GM23338 (cell line): ENCODE data around the gene GFOD1. TPM values are rescaled to one million over a fixed set of nuclear protein-coding genes. Genes with fewer than 3 reads are reported as not detected.

Experiments used
- ATAC-seq: fragments of 200-7000 bp; cut with Tn5 transposase; 3 replicates; pipeline ENCODE4 v1.9.1; 2020
- DNase-seq: peaks from one replicate; pipeline ENCODE4 v3.0.0-alpha.2; 2015; ENCODE audit warnings: low spot score
- H2AFZ ChIP-seq: fragments of 200-600 bp; sonication (generic); 2 replicates; pipeline ENCODE4 v1.8.0; 2016; ENCODE audit warnings: antibody characterized with exemption, mild to moderate bottlenecking, moderate library complexity
- H3F3A ChIP-seq: fragments of 200-600 bp; sonication (generic); replicated peaks from 2 replicates; pipeline ENCODE4 v1.8.0; 2017; ENCODE audit warnings: antibody characterized with exemption, mixed run types, low read depth
- H3K27ac ChIP-seq: fragments of 200-600 bp; sonication (generic); 2 replicates; pipeline ENCODE4 v1.6.1; 2016; ENCODE audit warnings: low read depth
- H3K27me3 ChIP-seq: fragments of 200-600 bp; sonication (generic); 2 replicates; pipeline ENCODE4 v1.8.0; 2016; ENCODE audit warnings: mild to moderate bottlenecking, mixed run types, moderate library complexity; ENCODE audit not compliant: insufficient read depth
- H3K36me3 ChIP-seq: fragments of 200-600 bp; sonication (generic); 2 replicates; pipeline ENCODE4 v1.8.0; 2016; ENCODE audit warnings: mild to moderate bottlenecking; ENCODE audit not compliant: insufficient read depth
- H3K4me1 ChIP-seq: fragments of 200-600 bp; sonication (generic); 2 replicates; pipeline ENCODE4 v1.8.0; 2016; ENCODE audit warnings: mild to moderate bottlenecking, moderate library complexity; ENCODE audit not compliant: insufficient read depth
- H3K4me2 ChIP-seq: fragments of 200-600 bp; sonication (generic); 2 replicates; pipeline ENCODE4 v1.7.1; 2017; ENCODE audit warnings: mixed run types
- H3K4me3 ChIP-seq: fragments of 200-600 bp; sonication (generic); 2 replicates; pipeline ENCODE4 v1.6.1; 2016; ENCODE audit warnings: mixed run types
- H3K79me2 ChIP-seq: fragments of 200-600 bp; sonication (generic); replicated peaks from 2 replicates; pipeline ENCODE4 v1.8.0; 2017; ENCODE audit warnings: mild to moderate bottlenecking; ENCODE audit not compliant: insufficient read depth
- H3K9me2 ChIP-seq: fragments of 200-600 bp; sonication (generic); 2 replicates; pipeline ENCODE4 v1.8.0; 2017; ENCODE audit not compliant: insufficient read depth
- H4K20me1 ChIP-seq: fragments of 200-600 bp; sonication (generic); replicated peaks from 2 replicates; pipeline ENCODE4 v1.8.0; 2017; ENCODE audit warnings: mild to moderate bottlenecking; ENCODE audit not compliant: insufficient read depth
- H3K27ac Mint-ChIP-seq: 2 replicates; pipeline ENCODE4 v1.8.0; 2020; ENCODE audit warnings: inconsistent platforms, mild to moderate bottlenecking, moderate library complexity, mixed read lengths
- H3K27me3 Mint-ChIP-seq: 3 replicates; pipeline ENCODE4 v1.8.0; 2022; ENCODE audit warnings: low read depth, mild to moderate bottlenecking, moderate library complexity, mixed read lengths, inconsistent platforms; ENCODE audit not compliant: insufficient read depth, poor library complexity
- H3K36me3 Mint-ChIP-seq: 3 replicates; pipeline ENCODE4 v1.8.0; 2021; ENCODE audit warnings: low read depth, mild to moderate bottlenecking, inconsistent platforms, moderate library complexity, mixed read lengths
- H3K4me1 Mint-ChIP-seq: 3 replicates; pipeline ENCODE4 v1.8.0; 2020; ENCODE audit warnings: mild to moderate bottlenecking, inconsistent platforms, mixed read lengths
- H3K4me3 Mint-ChIP-seq: 3 replicates; pipeline ENCODE4 v1.8.0; 2021; ENCODE audit warnings: moderate library complexity, mild to moderate bottlenecking, inconsistent platforms, mixed read lengths
- H3K9me3 Mint-ChIP-seq: 3 replicates; pipeline ENCODE4 v1.8.0; 2020; ENCODE audit warnings: moderate library complexity, mild to moderate bottlenecking, inconsistent platforms, mixed read lengths
- EZH2 ChIP-seq: fragments of 200-600 bp; sonication (generic); IDR thresholded peaks from one replicate; pipeline ENCODE4 v1.8.0; 2017; ENCODE audit warnings: antibody characterized with exemption, mild to moderate bottlenecking, low read depth; ENCODE audit not compliant: unreplicated experiment
- JUNB ChIP-seq: IDR thresholded peaks from one replicate; pipeline ENCODE4 v1.6.1; 2016; ENCODE audit warnings: antibody characterized with exemption; ENCODE audit not compliant: unreplicated experiment
- NANOG ChIP-seq: IDR thresholded peaks from 2 replicates; pipeline ENCODE4 v1.6.1; 2016; ENCODE audit warnings: antibody characterized with exemption, borderline replicate concordance
- ZNF462 ChIP-seq: fragments of 250-450 bp; sonication (Bioruptor Pico); IDR thresholded peaks from 2 replicates; pipeline ENCODE4 v1.5.0; 2020; ENCODE audit warnings: mild to moderate bottlenecking, moderate library complexity
- polyA plus RNA-seq: library from polyadenylated mRNA; unstranded; fragments of >200 nt; fragmentation: Nextera tagmentation; extraction: Ambion mirVana; gene quantifications from 2 replicates; pipeline ENCODE4 v1.2.1, GENCODE V29; 2016
- total RNA-seq: library from RNA; depleted of rRNA; stranded (reverse); fragments of >200 nt; shearing (Covaris generic); gene quantifications from 2 replicates; pipeline ENCODE4 v1.2.3, GENCODE V29; 2014
- TF ChIP-seq, protein P1 (sequence below): IDR thresholded peaks from 2 replicates; pipeline ENCODE4 v1.6.1; 2016; ENCODE audit warnings: antibody characterized with exemption

GFOD1 gene
- total and polyA plus RNA-seq, 2 experiments from 2014 or later = 4.9 to 12.8 TPM

DNA sequence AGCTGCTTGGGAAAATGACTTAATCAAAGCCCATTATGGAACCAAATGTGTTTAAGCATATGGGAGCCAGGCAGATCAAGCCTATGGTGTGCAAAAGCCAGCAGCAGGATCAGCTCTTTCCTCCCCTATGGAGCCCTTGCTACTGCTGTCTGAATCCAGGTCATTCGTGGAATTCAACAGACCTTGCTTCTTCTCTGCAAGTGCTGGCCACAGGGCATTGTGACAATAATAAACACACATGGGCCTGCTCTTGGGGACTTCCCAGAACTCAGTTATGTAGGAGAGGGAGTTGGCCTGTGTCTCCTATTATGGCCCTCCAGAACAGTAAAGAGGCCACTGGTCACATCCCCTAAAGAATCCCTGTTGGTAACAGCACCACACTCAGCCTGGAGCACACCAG lies 18.6 kb downstream of the GFOD1 start (continued):
- TF ChIP-seq ZNF462 (CRISPR knock-in tag) = no peak

GRCh38 chr6:13467216-13467600 lies 20.2 kb downstream of the GFOD1 start:
- H3K27me3 Mint-ChIP-seq = peaks cover 2% of the 10 kb centered on the region
- peaks cover 48% of the 10 kb centered on the region for H3K4me1 ChIP-seq
- no peak overlapping the region for H2AFZ ChIP-seq
- ATAC-seq (no peak), DNase-seq (no peak)
- no peak overlapping the region for H3K4me3 ChIP-seq
- no peak overlapping the region for H3K4me3 Mint-ChIP-seq
- peaks cover 7% of the 10 kb centered on the region for H3K79me2 ChIP-seq
- H3K36me3 Mint-ChIP-seq = peaks cover 15% of the 10 kb centered on the region; the same call in 2 of the 3 replicates
- peaks cover 55% of the 10 kb centered on the region for H3K4me1 Mint-ChIP-seq
- no peak overlapping the region for H3K4me2 ChIP-seq
- no peaks in the 10 kb centered on the region for H3K27me3 ChIP-seq
- H4K20me1 ChIP-seq = no peaks in the 10 kb centered on the region
- H3K27ac ChIP-seq = no peak overlapping the region
- H3K9me2 ChIP-seq = peaks cover under 1% of the 10 kb centered on the region; the same call in 1 of the 2 replicates
- no peak overlapping the region for H3K27ac Mint-ChIP-seq
- no peaks in the 10 kb centered on the region for H3K9me3 Mint-ChIP-seq
- peaks cover 2% of the 10 kb centered on the region; the same call in 1 of the 2 replicates for H3F3A ChIP-seq
- H3K36me3 ChIP-seq = no peaks in the 10 kb centered on the region
- TF ChIP-seq, protein P1, sequence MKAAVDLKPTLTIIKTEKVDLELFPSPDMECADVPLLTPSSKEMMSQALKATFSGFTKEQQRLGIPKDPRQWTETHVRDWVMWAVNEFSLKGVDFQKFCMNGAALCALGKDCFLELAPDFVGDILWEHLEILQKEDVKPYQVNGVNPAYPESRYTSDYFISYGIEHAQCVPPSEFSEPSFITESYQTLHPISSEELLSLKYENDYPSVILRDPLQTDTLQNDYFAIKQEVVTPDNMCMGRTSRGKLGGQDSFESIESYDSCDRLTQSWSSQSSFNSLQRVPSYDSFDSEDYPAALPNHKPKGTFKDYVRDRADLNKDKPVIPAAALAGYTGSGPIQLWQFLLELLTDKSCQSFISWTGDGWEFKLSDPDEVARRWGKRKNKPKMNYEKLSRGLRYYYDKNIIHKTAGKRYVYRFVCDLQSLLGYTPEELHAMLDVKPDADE = no peak
- TF ChIP-seq JUNB = no peak
- no peak for TF ChIP-seq EZH2
- TF ChIP-seq ZNF462 (CRISPR knock-in tag) = no peak
- no peak for TF ChIP-seq NANOG
